GM13977 (cell line): Measurements from ENCODE around the gene FBXW11.

ENCODE experiments used
- DNase-seq: peaks from one replicate; pipeline ENCODE4 v3.0.0; 2012; ENCODE audit warnings: low spot score
- CTCF ChIP-seq: IDR thresholded peaks from 2 replicates; pipeline ENCODE4 v1.5.1; 2012; ENCODE audit warnings: mild to moderate bottlenecking, control low read depth; ENCODE audit not compliant: insufficient read depth; ENCODE audit errors: extremely low read depth, missing control alignments
- in situ Hi-C: fragments of 300-500 bp; cut with MboI; formaldehyde crosslinking; loops from one replicate; pipeline ENCODE4 v1.12.0; 2022; ENCODE audit warnings: low sequenced_read_pairs, low pct_unique_long_range_greater_than_20kb, mixed read lengths, inconsistent platforms; ENCODE audit not compliant: unreplicated experiment

Gene FBXW11

DNA sequence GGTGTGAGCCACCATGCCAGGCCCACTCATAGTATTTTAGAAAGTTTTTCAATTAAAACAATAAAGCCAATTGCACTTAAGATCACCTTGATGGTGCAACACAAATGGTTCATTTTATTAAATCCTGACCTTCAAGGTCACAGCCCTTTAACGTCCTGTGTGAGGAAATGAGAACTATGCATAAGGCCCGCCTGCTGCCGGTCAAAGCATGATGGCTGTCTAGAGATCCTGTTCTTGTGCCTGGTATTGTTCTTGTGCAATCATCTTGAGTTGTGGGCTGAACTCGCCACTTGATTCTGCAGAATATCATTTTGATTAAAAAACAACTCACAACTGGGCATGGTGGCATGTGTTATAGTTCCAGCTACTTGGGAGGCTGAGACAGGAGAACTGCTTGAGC is 43.6 kb upstream of the FBXW11 start:
- in situ Hi-C loops = no loop called here
- TF ChIP-seq CTCF = no peak

GRCh38 chr5:172049226-172049796 is 42.9 kb upstream of the FBXW11 start:
- in situ Hi-C loops = loop anchor here (10.0 to 25.0 kb wide), 3 partner anchors 145 to 637 kb away; partner anchors contain the start of gene FGF18

More for the DNA sequence above, 43.6 kb upstream of the FBXW11 start:
- no peak for DNase-seq

GRCh38 chr5:172048539-172049101 is 42.2 kb upstream of the FBXW11 start:
- no peak for TF ChIP-seq CTCF
- DNase-seq = no peak
- in situ Hi-C loops = loop anchor here (10.0 to 25.0 kb wide), 3 partner anchors 144 to 636 kb away; partner anchors contain the start of gene FGF18

More at GRCh38 chr5:172049226-172049796, 42.9 kb upstream of the FBXW11 start:
- TF ChIP-seq CTCF = no peak
- no peak for DNase-seq

- no peak for TF ChIP-seq CTCF
- DNase-seq = no peak
- in situ Hi-C loops = loop anchor here (10.0 to 25.0 kb wide), 3 partner anchors 143 to 636 kb away; partner anchors contain the start of gene FGF18
These were observed 41.7 kb upstream of the FBXW11 start for GRCh38 chr5:172048170-172048422.

DNA sequence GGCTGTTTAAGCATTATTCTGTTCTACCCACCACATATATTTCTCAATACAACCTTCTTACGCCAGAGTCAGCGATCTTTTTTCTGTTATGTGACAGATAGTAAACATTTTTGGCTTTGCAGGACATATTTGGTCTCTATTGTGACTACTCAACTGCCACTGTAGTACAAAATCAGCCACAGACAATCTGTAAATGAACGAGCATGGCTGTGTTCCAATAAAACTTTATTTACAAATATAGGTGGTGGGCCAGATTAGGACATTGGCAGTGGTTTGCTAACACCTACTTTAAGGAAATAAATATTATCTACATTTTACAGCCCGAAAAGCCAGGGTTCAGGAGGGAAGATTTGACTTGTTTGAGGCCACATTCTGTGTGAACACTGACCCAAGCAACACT is 40.2 kb upstream of the FBXW11 start:
- in situ Hi-C loops = loop anchor here (10.0 to 25.0 kb wide), 3 partner anchors 142 to 634 kb away; partner anchors contain the start of gene FGF18
- no peak for DNase-seq
- no peak for TF ChIP-seq CTCF

DNA sequence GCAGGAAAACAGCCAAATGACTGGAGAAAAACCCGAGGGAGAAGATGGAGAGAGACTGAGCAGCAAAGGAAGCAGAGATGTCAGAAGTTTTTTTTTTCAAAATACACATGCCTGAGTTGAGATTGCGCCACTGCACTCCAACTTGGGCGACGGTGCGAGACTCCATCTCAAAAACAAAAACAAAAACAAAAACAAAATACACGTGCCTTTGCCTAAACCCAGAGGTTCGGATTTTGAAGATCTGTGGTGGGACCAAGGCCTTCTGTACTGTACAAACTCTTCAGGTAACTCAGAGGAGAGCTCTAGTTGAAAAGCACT is 38.8 kb upstream of the FBXW11 start:
- DNase-seq = no peak
- no peak for TF ChIP-seq CTCF
- in situ Hi-C loops = loop anchor here (10.0 to 25.0 kb wide), 3 partner anchors 140 to 633 kb away; partner anchors contain the start of gene FGF18
